ENCODE measurements around the gene SEMA4A.
"Not testable (repeated sequence)": the region's sequence is repeated elsewhere in the genome, so short reads cannot be mapped to it uniquely, and the experiment has no call there.

The SEMA4A gene

GRCh38 chr1:156211243-156211642 lies 57.9 kb downstream of the SEMA4A start:
- no peak overlapping the region for H3K4me3 ChIP-seq (replicated peaks in 1 of 2; ENCODE audit: low read depth in 2 of 2, low read length in 2 of 2)
- DNase-seq (ENCODE audit: low read depth in 2 of 2), result no peak
- TF ChIP-seq CTCF (IDR thresholded peaks at IDR 0.05; ENCODE audit: low read depth, low read length), result no peak

- H3K4me3 ChIP-seq (replicated peaks in 1 of 2; ENCODE audit: low read depth in 2 of 2, low read length in 2 of 2), result no peak overlapping the region
- TF ChIP-seq CTCF (IDR thresholded peaks at IDR 0.05; ENCODE audit: low read depth, low read length), result no peak
- DNase-seq (ENCODE audit: low read depth in 2 of 2), result no peak
These were observed 58.7 kb downstream of the SEMA4A start for GRCh38 chr1:156212130-156212529.

GRCh38 chr1:156212833-156213643 lies 59.7 kb downstream of the SEMA4A start, which contains the start of gene PMF1:
Gene PMF1, plus strand, starts transcription at chr1:156213007. Its CDS starts 9 bp downstream, at chr1:156213016.
- peak within 1 kb of the TSS; percentile 77 to 90 for H3K4me3 ChIP-seq (replicated peaks in 1 of 2; ENCODE audit: low read depth in 2 of 2, low read length in 2 of 2)
- TF ChIP-seq CTCF (IDR thresholded peaks at IDR 0.05; ENCODE audit: low read depth, low read length), result no peak
- peak; percentile 97 for DNase-seq (ENCODE audit: low read depth in 2 of 2)

- no peak for DNase-seq (ENCODE audit: low read depth in 2 of 2)
These were observed 60.2 kb downstream of the SEMA4A start for GRCh38 chr1:156213644-156213966.

GRCh38 chr1:156214024-156214748 lies 60.8 kb downstream of the SEMA4A start:
- peak; percentile 60 to 69 for DNase-seq (ENCODE audit: low read depth in 2 of 2)
- peak overlapping the region in 1 of 2 donors; percentile 90 for H3K4me3 ChIP-seq (replicated peaks in 1 of 2; ENCODE audit: low read depth in 2 of 2, low read length in 2 of 2)
- no peak for TF ChIP-seq CTCF (IDR thresholded peaks at IDR 0.05; ENCODE audit: low read depth, low read length)

More at GRCh38 chr1:156213644-156213966, 60.2 kb downstream of the SEMA4A start:
- peak overlapping the region; percentile 77 to 90 for H3K4me3 ChIP-seq (replicated peaks in 1 of 2; ENCODE audit: low read depth in 2 of 2, low read length in 2 of 2)
- no peak for TF ChIP-seq CTCF (IDR thresholded peaks at IDR 0.05; ENCODE audit: low read depth, low read length)

GRCh38 chr1:156216361-156217086 lies 63.1 kb downstream of the SEMA4A start:
- not testable (repeated sequence) for H3K4me3 ChIP-seq (replicated peaks in 1 of 2; ENCODE audit: low read depth in 2 of 2, low read length in 2 of 2)

GRCh38 chr1:156217871-156218270 lies 64.5 kb downstream of the SEMA4A start:
- TF ChIP-seq CTCF (IDR thresholded peaks at IDR 0.05; ENCODE audit: low read depth, low read length), result no peak
- H3K4me3 ChIP-seq (replicated peaks in 1 of 2; ENCODE audit: low read depth in 2 of 2, low read length in 2 of 2), result no peak overlapping the region
- peak; percentile 58 to 65 for DNase-seq (ENCODE audit: low read depth in 2 of 2)

More at GRCh38 chr1:156216361-156217086, 63.1 kb downstream of the SEMA4A start:
- DNase-seq (ENCODE audit: low read depth in 2 of 2), result not testable (repeated sequence)

Measured in cardiac fibroblast (primary cell).